GM21447 (cell line): ENCODE measurements around the gene MPLKIP.
"Not testable (repeated sequence)": the region's sequence is repeated elsewhere in the genome, so short reads cannot be mapped to it uniquely, and the experiment has no call there.

ENCODE experiments used
- ATAC-seq: cut with Tn5 transposase; IDR thresholded peaks from one replicate; pipeline ENCODE4 v1.9.1; 2021; ENCODE audit not compliant: unreplicated experiment

MPLKIP gene

DNA sequence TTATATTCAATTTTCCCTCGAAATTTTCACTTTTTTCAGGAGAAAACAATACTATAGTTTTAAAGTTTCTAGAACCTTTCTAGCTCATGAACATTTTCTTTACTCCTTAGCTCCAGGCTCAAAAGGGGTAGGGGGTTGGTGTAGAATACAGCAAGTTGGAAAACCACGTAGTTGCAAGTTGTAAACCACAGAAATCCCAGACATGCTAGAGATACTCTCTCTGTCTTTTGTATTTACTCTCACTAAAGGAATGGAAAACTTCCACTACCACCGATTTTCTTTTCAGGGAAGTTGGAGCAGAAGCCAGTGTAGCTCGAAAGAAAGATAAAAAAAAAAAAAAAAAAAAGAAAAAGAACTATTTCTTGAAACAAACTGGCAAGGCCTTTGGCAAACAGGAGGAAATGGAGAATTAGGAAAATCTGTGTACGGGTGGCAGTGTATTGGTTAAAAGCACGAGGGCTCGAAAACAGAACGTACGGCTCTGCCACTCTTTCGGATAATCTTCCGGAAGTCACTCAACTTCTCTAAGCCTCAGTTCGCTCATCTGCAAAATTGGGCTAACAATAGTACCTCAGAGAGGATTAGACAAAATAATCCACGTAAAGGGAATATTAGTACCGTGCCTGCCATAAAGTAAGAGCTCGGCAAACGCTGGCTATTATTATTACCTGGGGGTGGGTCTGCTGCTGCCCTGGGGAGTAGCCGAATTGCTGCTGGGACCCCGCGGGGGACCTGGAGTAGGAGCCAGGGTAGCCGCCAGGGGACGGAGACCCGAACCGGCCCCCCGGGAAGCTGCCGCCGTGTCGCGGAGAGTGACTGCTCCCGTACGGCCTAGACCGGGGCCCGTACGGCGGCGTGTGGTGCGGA, 628 bp downstream of the MPLKIP start:
- peak; percentile 53 for ATAC-seq

DNA sequence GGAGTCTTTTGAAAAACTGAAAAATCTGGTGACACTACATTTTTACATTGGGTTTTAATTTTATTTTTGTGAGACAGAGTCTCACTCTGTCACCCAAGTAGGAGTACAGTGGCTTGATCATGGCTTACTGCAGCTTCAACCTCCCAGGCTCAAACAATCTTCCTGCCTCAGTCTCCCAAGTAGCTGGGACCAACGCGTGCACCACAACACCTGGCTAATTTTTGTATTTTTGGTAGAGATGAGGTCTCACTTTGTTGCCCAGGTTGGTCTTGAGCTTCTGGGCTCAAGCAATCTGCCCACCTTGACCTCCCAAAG, 11.5 kb downstream of the MPLKIP start:
- ATAC-seq: no peak

DNA sequence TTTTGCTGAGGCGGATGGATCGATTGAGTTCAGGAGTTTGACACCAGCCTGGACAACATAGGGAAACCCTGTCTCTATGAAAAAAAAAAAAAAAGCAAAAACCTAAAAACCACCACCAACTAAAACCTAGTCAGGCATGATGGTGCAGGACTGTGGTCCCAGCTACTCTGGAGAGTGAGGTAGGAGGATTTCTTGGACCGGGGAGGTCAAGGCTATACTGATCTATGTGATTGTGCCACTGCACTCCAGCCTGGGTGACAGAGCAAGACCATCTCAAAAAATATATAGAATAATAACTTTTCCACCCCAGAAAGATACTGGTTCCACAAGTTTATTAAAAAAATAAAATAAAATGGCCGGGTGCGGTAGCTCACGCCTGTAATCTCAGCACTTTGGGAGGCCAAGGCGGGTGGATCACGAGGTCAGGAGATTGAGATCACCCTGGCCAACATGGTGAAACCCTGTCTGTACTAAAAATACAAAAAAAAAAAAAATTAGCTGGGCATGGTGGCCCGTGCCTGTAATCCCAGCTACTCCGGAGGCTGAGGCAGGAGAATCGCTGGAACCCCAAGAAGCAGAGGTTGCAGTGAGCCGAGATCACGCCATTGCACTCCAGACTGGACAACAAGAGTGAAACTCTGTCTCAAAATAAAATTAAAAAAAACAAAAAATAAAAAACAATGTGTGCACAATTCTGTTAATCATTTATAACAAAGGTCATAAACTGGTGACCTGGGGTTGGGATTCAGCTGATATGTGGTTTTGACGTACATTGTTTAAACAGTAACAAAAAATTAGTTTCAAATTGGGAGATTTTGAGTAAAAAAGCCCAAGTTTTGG, 12.1 kb downstream of the MPLKIP start:
- not testable (repeated sequence) for ATAC-seq

DNA sequence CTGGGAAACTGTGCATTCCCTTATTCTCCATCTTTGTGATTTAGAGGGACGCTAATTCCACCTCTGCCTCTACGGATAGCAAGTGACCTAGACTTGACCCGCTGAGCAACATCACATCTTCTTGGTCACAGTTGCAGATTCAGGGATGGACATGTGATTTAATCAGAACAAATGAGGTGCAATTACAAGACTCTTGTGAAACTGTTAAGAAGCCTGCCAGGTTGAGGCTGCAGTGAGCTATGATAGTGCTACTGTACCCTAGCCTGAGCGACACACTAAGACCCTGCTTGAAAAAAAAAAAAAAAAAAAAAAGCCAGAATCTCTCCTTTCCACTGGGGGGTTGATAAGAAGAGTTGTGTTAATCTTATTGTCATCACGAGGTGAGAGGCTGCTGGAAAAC, 14.4 kb downstream of the MPLKIP start:
- no peak for ATAC-seq

DNA sequence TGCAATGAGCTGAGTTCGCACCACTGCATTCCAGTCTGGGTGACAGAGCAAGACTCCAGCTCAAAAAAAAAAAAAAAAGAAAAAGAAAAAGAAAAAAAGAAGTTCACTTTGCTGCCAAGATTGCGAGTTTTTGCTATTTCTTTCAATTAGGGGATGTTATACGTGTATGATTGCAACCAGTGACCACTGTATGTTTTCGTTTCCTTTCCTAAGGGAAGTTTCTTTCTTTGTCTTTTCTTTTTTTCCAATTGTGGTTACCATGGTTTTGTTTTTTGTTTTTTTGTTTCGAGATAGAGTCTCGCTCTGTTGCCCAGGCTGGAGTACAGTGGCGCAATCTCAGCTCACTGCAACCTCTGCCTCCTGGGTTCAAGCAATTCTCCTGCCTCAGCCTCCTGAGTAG, 16.2 kb downstream of the MPLKIP start:
- not testable (repeated sequence) for ATAC-seq

DNA sequence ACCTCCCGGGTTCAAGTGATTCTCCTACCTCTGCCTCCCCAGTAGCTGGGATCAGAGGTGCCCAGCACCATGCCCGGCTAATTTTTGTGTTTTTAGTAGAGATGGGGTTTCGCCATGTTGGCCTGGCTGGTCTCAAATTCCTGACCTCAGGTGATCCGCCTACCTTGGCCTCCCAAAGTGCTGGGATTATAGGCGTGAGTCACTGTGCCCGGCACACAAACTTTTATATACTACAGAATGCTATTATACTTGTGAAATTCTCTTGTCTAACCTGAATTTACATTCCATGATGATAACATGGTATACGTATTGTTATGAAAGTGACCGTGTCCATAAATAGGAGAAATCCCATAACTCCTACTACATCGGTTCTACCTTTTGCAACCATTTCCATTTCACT, 17.2 kb downstream of the MPLKIP start:
- not testable (repeated sequence) for ATAC-seq

DNA sequence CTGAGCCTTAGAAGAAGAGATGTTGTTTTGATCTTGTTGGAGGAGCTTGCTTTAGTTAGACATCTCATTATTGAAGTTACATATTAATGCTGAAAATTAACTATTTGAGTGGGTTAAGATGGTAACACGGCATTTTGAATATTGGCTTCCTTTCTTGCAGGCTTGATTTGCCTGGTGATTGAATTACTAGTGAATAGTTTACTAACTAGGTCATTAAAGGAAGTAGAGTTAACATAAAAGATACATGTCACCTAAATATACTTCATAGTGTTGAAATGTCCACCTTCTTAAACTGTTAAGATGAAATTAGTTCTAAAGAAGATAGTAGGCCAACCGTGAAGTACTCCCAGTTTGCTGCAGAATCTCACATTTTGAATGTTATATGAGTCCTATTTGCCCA, 18.5 kb downstream of the MPLKIP start:
- ATAC-seq: no peak

DNA sequence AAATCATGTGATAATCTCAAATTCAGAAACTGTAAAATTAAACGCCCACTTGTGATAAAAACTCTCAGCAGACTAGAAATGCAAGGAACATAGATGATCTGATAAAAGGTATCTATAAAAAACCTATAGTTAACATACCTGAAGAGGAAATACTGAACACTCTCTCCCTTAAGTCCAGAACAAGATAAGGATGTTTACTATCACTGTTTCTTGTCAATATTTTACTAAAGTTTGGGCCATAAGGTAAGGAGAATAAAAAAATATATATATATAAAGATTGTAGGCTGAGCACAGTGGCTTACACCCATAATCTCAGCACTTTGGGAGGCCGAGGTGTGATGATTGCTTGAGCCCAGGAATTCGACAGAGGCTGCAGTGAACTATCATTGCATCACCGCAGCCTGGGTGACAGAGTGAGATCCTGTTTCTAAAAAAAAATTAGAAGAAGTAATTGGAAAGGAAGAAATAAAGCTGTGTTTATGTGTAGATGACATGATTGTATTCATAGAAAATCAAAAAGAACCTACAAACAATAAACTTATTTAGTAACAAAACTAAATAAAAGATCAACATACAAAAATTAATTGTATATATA, 28.4 kb downstream of the MPLKIP start:
- no peak for ATAC-seq

DNA sequence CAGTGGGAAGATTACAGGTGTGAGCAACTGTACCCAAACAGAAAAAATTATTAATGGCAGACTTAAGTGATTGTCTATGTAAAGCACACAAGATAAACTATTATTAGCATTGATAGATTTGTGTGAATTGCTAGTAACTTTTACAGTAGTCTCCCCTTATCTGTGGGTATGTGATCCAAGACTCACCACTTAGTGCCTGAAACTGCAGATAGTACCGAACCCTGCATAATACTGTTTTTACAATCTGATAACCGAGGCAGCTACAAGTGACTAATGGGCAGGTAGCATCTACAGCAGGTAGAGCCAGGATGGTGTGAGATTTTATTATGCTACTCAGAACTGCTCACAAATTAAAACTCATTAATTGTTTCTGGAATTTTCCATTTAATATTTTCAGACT, 31.5 kb downstream of the MPLKIP start:
- ATAC-seq: no peak

DNA sequence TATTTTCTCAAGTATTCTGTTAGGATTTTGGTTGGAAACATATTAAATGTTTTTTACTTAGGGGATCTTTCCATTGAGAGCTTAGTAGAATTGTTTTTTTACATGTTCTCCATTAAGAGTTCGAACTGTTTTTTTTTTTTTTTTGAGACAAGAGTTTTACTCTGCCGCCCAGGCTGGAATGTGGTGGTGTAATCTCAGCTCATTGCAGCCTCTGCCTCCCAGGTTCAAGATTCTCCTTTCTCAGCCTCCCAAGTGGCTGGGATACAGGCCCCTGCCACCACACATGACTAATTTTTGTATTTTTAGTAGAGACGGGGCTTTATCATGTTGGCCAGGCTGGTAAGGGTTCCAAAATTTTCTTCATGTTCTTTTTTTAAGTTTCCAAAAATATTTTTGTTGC, 33.2 kb downstream of the MPLKIP start:
- no peak for ATAC-seq

DNA sequence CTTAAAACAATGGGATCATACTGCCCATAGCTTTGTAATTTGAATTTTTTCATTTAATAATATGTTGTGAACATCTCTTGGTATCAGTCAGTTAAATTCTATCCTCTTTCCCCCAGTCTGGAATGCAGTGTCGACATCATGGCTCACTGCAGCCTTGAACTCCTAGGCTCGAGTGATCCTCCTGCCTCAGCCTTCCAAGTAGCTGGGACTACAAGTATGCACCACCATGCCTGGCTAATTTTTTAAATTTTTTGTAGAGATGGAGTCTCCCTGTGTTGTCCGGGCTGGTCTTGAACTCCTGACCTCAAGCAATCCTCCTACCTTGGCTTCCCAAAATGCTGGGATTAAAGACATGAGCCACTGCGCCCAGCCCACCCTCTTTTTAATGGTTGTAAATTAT, 34.6 kb downstream of the MPLKIP start:
- no peak for ATAC-seq

DNA sequence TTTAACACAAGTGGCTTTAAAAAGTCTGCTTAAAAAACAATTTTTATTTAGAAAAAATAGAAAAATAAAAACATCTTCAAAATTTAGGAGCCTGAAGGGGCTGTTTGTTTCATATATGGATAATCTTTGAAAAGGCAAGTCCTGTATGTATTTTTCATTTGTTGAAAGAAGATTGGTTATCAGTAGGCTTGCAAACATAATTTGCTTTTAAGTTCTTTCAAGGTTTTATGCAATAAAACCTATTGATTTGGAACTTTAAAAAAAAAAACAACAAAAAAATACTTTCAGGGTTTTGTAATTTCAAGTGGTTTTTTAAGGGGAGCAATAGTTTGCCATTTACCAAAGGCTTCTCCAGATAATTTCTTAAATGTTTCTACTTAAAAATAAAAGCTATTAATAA, 35.6 kb downstream of the MPLKIP start:
- ATAC-seq: no peak

DNA sequence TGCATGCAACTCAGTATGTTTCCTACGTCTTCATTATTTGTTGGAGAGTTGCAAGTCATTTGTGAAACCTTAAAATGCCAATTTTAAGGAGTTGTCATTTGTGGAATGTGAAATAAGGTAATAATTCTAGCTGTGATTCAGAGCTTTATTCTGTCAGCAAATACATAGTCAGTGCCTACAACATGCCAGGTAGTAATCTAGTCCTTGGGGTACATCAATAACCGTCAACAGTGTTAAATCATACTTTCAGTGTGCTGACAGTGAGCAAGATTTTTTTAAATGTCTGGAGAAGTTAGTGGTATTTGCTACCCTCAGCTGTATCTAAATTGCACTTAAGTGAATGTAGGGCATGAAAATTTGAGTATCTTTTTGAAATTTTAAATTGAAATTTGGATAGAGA, 36.7 kb downstream of the MPLKIP start:
- ATAC-seq: no peak

DNA sequence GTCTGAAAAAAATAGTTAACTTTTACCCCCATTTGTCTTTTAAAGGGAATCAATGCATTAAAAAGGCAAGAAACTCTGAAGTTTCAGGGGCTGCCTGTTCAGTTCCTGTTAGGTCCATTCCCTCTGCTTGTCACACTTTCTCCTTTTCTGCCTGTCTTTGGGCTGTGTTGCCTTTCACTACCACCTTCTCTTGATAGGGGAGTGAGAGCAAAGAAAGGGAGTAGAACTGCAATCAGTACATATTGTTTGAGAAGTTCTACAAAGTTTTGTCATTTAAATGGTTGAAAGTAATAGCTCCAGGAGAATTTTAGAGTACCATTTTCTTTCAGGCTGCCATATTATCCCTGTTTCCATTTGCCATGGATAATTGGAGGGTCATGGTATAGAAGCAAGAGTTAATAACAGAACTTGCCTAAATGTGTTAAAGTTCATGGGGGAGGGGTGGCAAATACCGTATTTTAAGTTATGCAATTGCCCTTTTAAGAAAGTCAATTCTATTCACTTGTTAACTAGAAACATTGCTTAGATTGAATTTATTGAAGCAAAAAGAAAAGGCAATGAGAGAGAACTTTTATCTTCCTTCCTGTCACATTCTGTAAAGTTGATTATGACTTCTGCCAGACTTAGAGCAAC, 38.6 kb downstream of the MPLKIP start:
- ATAC-seq: no peak

DNA sequence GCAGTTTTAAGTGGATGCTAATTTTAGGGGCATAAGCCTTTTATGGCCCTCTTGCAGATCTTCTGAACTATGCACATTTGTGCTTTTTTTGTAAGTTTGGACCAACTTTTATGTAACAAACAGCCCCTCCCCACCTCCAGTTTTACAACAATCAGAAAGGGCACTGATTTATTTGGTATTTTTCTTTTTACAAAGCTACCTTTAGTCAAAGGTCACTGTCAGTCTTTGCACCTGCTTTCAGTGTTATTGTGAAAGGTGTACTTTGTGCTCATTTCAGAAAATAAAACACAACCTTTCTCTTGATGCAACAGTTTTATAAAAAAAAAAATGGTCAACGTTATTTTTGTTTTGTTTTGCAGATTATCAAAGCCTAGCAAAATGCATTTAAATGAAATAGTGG, 39.2 kb downstream of the MPLKIP start:
- ATAC-seq: no peak

DNA sequence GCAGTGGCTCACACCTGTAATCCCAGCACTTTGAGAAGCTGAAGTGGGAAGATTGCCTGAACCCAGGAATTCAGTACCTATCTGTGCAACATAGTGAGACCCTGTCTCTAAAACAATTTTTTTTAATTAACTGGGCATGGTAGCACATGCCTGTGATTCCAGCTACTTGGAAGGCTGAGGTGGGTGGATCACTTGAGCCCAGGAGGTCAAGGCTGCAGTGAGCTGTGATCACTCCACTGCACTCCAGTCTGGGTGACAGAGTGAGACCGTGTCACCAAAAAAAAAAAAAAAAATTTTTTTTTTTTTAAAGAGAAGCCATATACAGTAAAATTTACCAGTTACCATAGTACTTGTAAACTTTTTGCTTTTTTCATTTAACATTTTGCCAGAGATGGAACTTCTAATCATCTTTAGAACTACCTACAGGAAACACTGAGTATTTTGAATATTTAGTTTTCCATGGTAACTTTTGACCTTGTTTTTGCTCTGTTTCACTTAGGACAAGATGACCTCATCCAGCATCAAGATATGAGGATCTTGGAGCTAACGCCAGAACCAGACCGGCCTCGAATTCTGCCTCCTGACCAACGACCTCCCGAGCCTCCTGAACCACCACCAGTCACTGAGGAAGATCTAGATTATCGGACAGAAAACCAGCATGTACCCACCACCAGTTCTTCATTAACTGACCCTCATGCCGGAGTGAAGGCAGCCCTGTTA, 40.6 kb downstream of the MPLKIP start:
- no peak for ATAC-seq

DNA sequence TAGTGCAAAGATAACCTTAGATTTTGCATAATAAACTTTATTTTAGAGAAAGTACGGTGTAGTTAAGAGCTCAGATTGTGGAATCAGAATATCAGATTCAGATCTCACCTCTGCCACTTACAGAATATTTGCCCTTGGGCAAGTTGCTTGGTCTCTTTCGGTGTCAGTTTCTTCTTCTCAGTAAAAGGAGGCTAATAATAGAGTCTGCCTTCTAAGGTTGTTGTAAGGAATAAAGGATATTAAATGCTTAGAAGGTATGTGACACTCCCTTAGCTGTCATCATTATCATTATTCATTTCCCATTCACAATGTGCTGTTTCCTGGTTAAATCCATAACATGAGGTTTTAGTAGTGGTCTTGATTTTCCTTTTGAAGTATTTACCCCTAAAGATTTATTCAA, 42.2 kb downstream of the MPLKIP start:
- ATAC-seq: no peak

DNA sequence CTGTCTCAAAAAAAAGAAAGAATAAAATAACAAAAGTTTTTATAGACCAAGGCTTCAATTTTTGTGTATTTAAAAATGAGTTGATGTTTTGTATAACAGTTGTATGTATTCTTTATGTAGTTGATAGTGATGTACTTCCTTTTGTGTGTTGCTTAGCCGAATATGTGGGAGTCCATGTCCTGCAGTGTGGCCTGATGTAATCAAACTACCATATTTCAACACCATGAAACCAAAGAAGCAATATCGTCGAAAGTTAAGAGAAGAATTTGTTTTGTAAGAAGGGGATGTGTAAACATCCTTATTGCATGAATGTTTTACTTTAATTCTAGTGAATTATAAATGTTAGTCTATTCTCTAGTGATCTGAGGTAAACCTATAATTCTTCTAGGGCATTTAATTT, 56.6 kb downstream of the MPLKIP start:
- no peak for ATAC-seq
